ENCODE data around the gene RGS13. TPM values are rescaled to one million over a fixed set of nuclear protein-coding genes. Genes with fewer than 3 reads are reported as not detected.

Gene RGS13
- total RNA-seq, 3 donors from 2014 or later = 0.29 to 3.2 (median 0.33) TPM

GRCh38 chr1:192652159-192652558, 16.2 kb downstream of the RGS13 start:
- Histone ChIP-seq H3K27me3 (no peaks in the 10 kb centered on the region), H3K4me1 (no peaks in the 10 kb centered on the region), H3K27ac (no peak overlapping the region), H3K9me3 (no peaks in the 10 kb centered on the region), H3K36me3 (no peaks in the 10 kb centered on the region), H3K4me3 (no peak overlapping the region)
- DNase-seq (ENCODE audit: low spot score in 2 of 2) = no peak
- intact Hi-C loops (cut with DNase I; ENCODE audit: low total_unique reads) = no loop called here
- TF ChIP-seq POLR2AphosphoS5 (IDR thresholded peaks at IDR 0.05) (no peak), POLR2A (IDR thresholded peaks at IDR 0.05) (no peak), CTCF (IDR thresholded peaks at IDR 0.05) (no peak)

- intact Hi-C loops (cut with DNase I; ENCODE audit: low total_unique reads) = no loop called here
- Histone ChIP-seq H3K36me3 (no peaks in the 10 kb centered on the region), H3K27ac (no peak overlapping the region), H3K4me3 (no peak overlapping the region), H3K4me1 (no peaks in the 10 kb centered on the region), H3K27me3 (no peaks in the 10 kb centered on the region), H3K9me3 (no peaks in the 10 kb centered on the region)
- TF ChIP-seq POLR2AphosphoS5 (IDR thresholded peaks at IDR 0.05) = no peak
- TF ChIP-seq POLR2A (IDR thresholded peaks at IDR 0.05) = no peak
- no peak for TF ChIP-seq CTCF (IDR thresholded peaks at IDR 0.05)
- no peak for DNase-seq (ENCODE audit: low spot score in 2 of 2)
These were observed 18.2 kb downstream of the RGS13 start for GRCh38 chr1:192654120-192654519.

- TF ChIP-seq CTCF (IDR thresholded peaks at IDR 0.05) (no peak), POLR2AphosphoS5 (IDR thresholded peaks at IDR 0.05) (no peak), POLR2A (IDR thresholded peaks at IDR 0.05) (no peak)
- H3K9me3 ChIP-seq = no peaks in the 10 kb centered on the region
- H3K27ac ChIP-seq = no peak overlapping the region
- no peaks in the 10 kb centered on the region for H3K4me1 ChIP-seq
- intact Hi-C loops (cut with DNase I; ENCODE audit: low total_unique reads) = no loop called here
- H3K36me3 ChIP-seq = no peaks in the 10 kb centered on the region
- DNase-seq (ENCODE audit: low spot score in 2 of 2) = no peak
- no peak overlapping the region for H3K4me3 ChIP-seq
- H3K27me3 ChIP-seq = no peaks in the 10 kb centered on the region
These were observed 18.8 kb downstream of the RGS13 start for GRCh38 chr1:192654591-192655251.

GRCh38 chr1:192657760-192658159, 21.8 kb downstream of the RGS13 start:
- Histone ChIP-seq H3K4me1 (no peaks in the 10 kb centered on the region), H3K4me3 (no peak overlapping the region), H3K9me3 (no peaks in the 10 kb centered on the region), H3K36me3 (no peaks in the 10 kb centered on the region), H3K27me3 (no peaks in the 10 kb centered on the region), H3K27ac (no peak overlapping the region)
- no peak for TF ChIP-seq CTCF (IDR thresholded peaks at IDR 0.05)
- TF ChIP-seq POLR2AphosphoS5 (IDR thresholded peaks at IDR 0.05) = no peak
- TF ChIP-seq POLR2A (IDR thresholded peaks at IDR 0.05) = no peak
- intact Hi-C loops (cut with DNase I; ENCODE audit: low total_unique reads) = no loop called here
- no peak for DNase-seq (ENCODE audit: low spot score in 2 of 2)

GRCh38 chr1:192658255-192658654, 22.3 kb downstream of the RGS13 start:
- Histone ChIP-seq H3K36me3 (no peaks in the 10 kb centered on the region), H3K4me1 (no peaks in the 10 kb centered on the region), H3K9me3 (no peaks in the 10 kb centered on the region), H3K4me3 (no peak overlapping the region), H3K27ac (no peak overlapping the region), H3K27me3 (no peaks in the 10 kb centered on the region)
- TF ChIP-seq POLR2A (IDR thresholded peaks at IDR 0.05) (no peak), CTCF (IDR thresholded peaks at IDR 0.05) (no peak), POLR2AphosphoS5 (IDR thresholded peaks at IDR 0.05) (no peak)
- intact Hi-C loops (cut with DNase I; ENCODE audit: low total_unique reads) = no loop called here
- no peak for DNase-seq (ENCODE audit: low spot score in 2 of 2)
